Measurements from ENCODE around the gene MFSD2B.

MFSD2B gene

GRCh38 chr2:24050041-24050979 lies 40.4 kb downstream of the MFSD2B start:
- DNase-seq (ENCODE audit: insufficient read length, low spot score) (no peak), FAIRE-seq (no peak)
- TF ChIP-seq POLR2A (IDR thresholded peaks at IDR 0.05; ENCODE audit: low read depth, low read length), result no peak

- TF ChIP-seq POLR2A (IDR thresholded peaks at IDR 0.05; ENCODE audit: low read depth, low read length), result no peak
- FAIRE-seq, result no peak
- DNase-seq (ENCODE audit: insufficient read length, low spot score), result no peak
Observed at GRCh38 chr2:24051833-24052232, 41.9 kb downstream of the MFSD2B start.

GRCh38 chr2:24052951-24053350 lies 43.1 kb downstream of the MFSD2B start:
- DNase-seq (ENCODE audit: insufficient read length, low spot score), result no peak
- TF ChIP-seq POLR2A (IDR thresholded peaks at IDR 0.05; ENCODE audit: low read depth, low read length), result no peak
- no peak for FAIRE-seq

GRCh38 chr2:24054366-24055010 lies 44.6 kb downstream of the MFSD2B start:
- FAIRE-seq (no peak), DNase-seq (ENCODE audit: insufficient read length, low spot score) (no peak)
- no peak for TF ChIP-seq POLR2A (IDR thresholded peaks at IDR 0.05; ENCODE audit: low read depth, low read length)

GRCh38 chr2:24055750-24056149 lies 45.9 kb downstream of the MFSD2B start:
- no peak for FAIRE-seq
- no peak for TF ChIP-seq POLR2A (IDR thresholded peaks at IDR 0.05; ENCODE audit: low read depth, low read length)

GRCh38 chr2:24058564-24059271 lies 48.8 kb downstream of the MFSD2B start:
- FAIRE-seq (no peak), DNase-seq (ENCODE audit: insufficient read length, low spot score) (no peak)
- no peak for TF ChIP-seq POLR2A (IDR thresholded peaks at IDR 0.05; ENCODE audit: low read depth, low read length)

More at GRCh38 chr2:24055750-24056149, 45.9 kb downstream of the MFSD2B start:
- DNase-seq (ENCODE audit: insufficient read length, low spot score), result no peak

- no peak for TF ChIP-seq POLR2A (IDR thresholded peaks at IDR 0.05; ENCODE audit: low read depth, low read length)
- no peak for FAIRE-seq
- no peak for DNase-seq (ENCODE audit: insufficient read length, low spot score)
Observed at GRCh38 chr2:24065341-24065740, 55.5 kb downstream of the MFSD2B start.

GRCh38 chr2:24072259-24072658 lies 62.4 kb downstream of the MFSD2B start:
- no peak for TF ChIP-seq POLR2A (IDR thresholded peaks at IDR 0.05; ENCODE audit: low read depth, low read length)
- no peak for FAIRE-seq
- DNase-seq (ENCODE audit: insufficient read length, low spot score), result no peak

- no peak for TF ChIP-seq POLR2A (IDR thresholded peaks at IDR 0.05; ENCODE audit: low read depth, low read length)
- DNase-seq (ENCODE audit: insufficient read length, low spot score) (no peak), FAIRE-seq (no peak)
Observed at GRCh38 chr2:24073816-24074215, 63.9 kb downstream of the MFSD2B start.

GRCh38 chr2:24075259-24075658 lies 65.4 kb downstream of the MFSD2B start:
- TF ChIP-seq POLR2A (IDR thresholded peaks at IDR 0.05; ENCODE audit: low read depth, low read length), result no peak
- no peak for FAIRE-seq
- no peak for DNase-seq (ENCODE audit: insufficient read length, low spot score)

Measured in H54 (cell line).